Psoas muscle (tissue), 8 donors: Measurements from ENCODE around the gene CLIP2. TPM values are rescaled to one million over a fixed set of nuclear protein-coding genes. Genes with fewer than 3 reads are reported as not detected.

Source experiments
- ATAC-seq, 4 donors: fragments of 200-7000 bp; cut with Tn5 transposase; one replicate each; pipeline ENCODE4 v1.9.1; 2020; ENCODE audit warnings: moderate library complexity in 3 of 4, mild to moderate bottlenecking in 2 of 4
- DNase-seq, 2 donors: peaks; one replicate each; pipeline ENCODE4 v3.0.0-alpha.2; 2020
- H3K27ac ChIP-seq: fragments of 200-600 bp; one replicate; pipeline ENCODE4 v1.8.0; 2022
- H3K27me3 ChIP-seq, 3 donors: fragments of 200-600 bp in 1 of 3; one replicate each; pipeline versions ENCODE4 v1.6.1 to v1.8.0; 2013 to 2022; ENCODE audit warnings: low read length in 2 of 3, mild to moderate bottlenecking in 2 of 3, moderate library complexity in 1 of 3; ENCODE audit not compliant: insufficient read depth in 3 of 3
- H3K36me3 ChIP-seq, 2 donors: fragments of 200-600 bp in 1 of 2; one replicate each; pipeline versions ENCODE4 v1.6.1 to v1.8.0; 2013 to 2022; ENCODE audit warnings: low read depth in 1 of 2, mild to moderate bottlenecking in 1 of 2, moderate library complexity in 1 of 2; ENCODE audit not compliant: insufficient read depth in 1 of 2
- H3K4me1 ChIP-seq: fragments of 200-600 bp; one replicate; pipeline ENCODE4 v1.8.0; 2022
- H3K4me3 ChIP-seq: fragments of 200-600 bp; one replicate; pipeline ENCODE4 v1.8.0; 2022; ENCODE audit warnings: mild to moderate bottlenecking
- H3K9me3 ChIP-seq: fragments of 200-600 bp; one replicate; pipeline ENCODE4 v1.8.0; 2022
- WGBS, 3 donors: extraction: QIAGEN DNeasy Blood & Tissue Kit; methylation state at CpG; one replicate each; pipeline versions ENCODE4 v1.1.6 to v1.1.7; 2013; 5-methylcytosine and 5-hydroxymethylcytosine counted together
- intact Hi-C, 2 donors: fragments of 100-400 bp; cut with DNase I; formaldehyde crosslinking; loops; one replicate each; pipeline versions ENCODE4 v1.11.0 to v1.14.2; 2022
- polyA plus RNA-seq, 3 donors: library from polyadenylated mRNA; stranded (reverse); fragments of 200-250 nt; gene quantifications; one replicate each; pipeline ENCODE4 v1.2.3, GENCODE V29; 2013
- total RNA-seq, 4 donors: library from RNA; stranded (reverse); fragmentation: NEBNext Ultra II Directional in 2 of 4; extraction: Animal tissue kit (Norgen Biotek cat#: 25700) in 2 of 4; gene quantifications; one replicate each; pipeline versions ENCODE4 v1.2.1 to v1.2.4, GENCODE V29; 2021 to 2023
- TF ChIP-seq, protein P1 (sequence below): fragments of 200-600 bp; IDR thresholded peaks from one replicate; pipeline ENCODE4 v1.8.0; 2022; ENCODE audit warnings: antibody characterized with exemption
- donor health status: healthy with polysubstance abuse.
- donor health status: DM: no; HTN: no; CAD: no; lungs with moderate emphysema.
- donor health status: Bipolar disorder and iron deficiency.
- donor health status: healthy.
- donor health status: DM: yes; HTN: yes; CAD: no.
- donor health status: DM: no; HTN: no; CAD: no.
- donor health status: DM: no; HTN: no; CAD: no.
- donor health status: DM: yes; HTN: yes; CAD: no.

CLIP2 gene
- total and polyA plus RNA-seq, 7 donors = 1.5 to 4.3 (median 2.2) TPM

- intact Hi-C loops = no loop called here
- Histone ChIP-seq H3K27ac (no peak overlapping the region), H3K36me3 (no peaks in the 10 kb centered on the region), H3K4me3 (no peak overlapping the region), H3K4me1 (peaks cover 4% of the 10 kb centered on the region), H3K27me3 (peaks cover 0 to 4% (median 2%) of the 10 kb centered on the region in 3 donors), H3K9me3 (no peaks in the 10 kb centered on the region)
- TF ChIP-seq, protein P1, sequence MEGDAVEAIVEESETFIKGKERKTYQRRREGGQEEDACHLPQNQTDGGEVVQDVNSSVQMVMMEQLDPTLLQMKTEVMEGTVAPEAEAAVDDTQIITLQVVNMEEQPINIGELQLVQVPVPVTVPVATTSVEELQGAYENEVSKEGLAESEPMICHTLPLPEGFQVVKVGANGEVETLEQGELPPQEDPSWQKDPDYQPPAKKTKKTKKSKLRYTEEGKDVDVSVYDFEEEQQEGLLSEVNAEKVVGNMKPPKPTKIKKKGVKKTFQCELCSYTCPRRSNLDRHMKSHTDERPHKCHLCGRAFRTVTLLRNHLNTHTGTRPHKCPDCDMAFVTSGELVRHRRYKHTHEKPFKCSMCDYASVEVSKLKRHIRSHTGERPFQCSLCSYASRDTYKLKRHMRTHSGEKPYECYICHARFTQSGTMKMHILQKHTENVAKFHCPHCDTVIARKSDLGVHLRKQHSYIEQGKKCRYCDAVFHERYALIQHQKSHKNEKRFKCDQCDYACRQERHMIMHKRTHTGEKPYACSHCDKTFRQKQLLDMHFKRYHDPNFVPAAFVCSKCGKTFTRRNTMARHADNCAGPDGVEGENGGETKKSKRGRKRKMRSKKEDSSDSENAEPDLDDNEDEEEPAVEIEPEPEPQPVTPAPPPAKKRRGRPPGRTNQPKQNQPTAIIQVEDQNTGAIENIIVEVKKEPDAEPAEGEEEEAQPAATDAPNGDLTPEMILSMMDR = no peak
- DNase-seq (no peak), ATAC-seq (no peak)
- 53 to 84% (median 72%) methylated on average over 5 of the region's 5 CpGs for WGBS, 3 donors
Measured at GRCh38 chr7:74291535-74291934, 2.3 kb downstream of the CLIP2 start.

GRCh38 chr7:74292757-74293576 lies 3.8 kb downstream of the CLIP2 start:
- Histone ChIP-seq H3K4me1 (peaks cover 4% of the 10 kb centered on the region), H3K4me3 (no peak overlapping the region), H3K27me3 (no peaks in the 10 kb centered on the region), H3K9me3 (no peaks in the 10 kb centered on the region), H3K36me3 (no peaks in the 10 kb centered on the region), H3K27ac (no peak overlapping the region)
- WGBS, 3 donors = 69 to 73% (median 70%) methylated on average over 17 to 18 of the region's 18 CpGs
- ATAC-seq (no peak), DNase-seq (no peak)
- TF ChIP-seq, protein P1 = no peak
- intact Hi-C loops = no loop called here

DNA sequence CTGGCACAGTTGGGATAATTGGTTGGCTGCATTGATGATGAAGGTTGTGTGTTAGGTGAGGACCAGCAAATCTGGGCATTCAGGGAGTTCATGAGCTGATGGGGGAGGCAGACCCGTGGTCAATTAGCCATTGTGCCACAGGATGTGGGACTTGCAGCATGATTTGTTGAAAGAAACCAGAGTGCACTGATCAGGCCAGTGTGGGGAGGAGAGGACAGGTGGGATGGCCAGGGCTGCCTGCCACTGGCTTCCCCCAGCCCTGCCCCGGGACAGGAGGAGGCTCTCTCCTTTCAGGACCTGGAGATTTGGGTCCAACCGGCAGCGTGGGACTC lies 4.3 kb downstream of the CLIP2 start:
- no peak overlapping the region for H3K27ac ChIP-seq
- intact Hi-C loops = no loop called here
- peaks cover under 1% of the 10 kb centered on the region for H3K4me1 ChIP-seq

DNA sequence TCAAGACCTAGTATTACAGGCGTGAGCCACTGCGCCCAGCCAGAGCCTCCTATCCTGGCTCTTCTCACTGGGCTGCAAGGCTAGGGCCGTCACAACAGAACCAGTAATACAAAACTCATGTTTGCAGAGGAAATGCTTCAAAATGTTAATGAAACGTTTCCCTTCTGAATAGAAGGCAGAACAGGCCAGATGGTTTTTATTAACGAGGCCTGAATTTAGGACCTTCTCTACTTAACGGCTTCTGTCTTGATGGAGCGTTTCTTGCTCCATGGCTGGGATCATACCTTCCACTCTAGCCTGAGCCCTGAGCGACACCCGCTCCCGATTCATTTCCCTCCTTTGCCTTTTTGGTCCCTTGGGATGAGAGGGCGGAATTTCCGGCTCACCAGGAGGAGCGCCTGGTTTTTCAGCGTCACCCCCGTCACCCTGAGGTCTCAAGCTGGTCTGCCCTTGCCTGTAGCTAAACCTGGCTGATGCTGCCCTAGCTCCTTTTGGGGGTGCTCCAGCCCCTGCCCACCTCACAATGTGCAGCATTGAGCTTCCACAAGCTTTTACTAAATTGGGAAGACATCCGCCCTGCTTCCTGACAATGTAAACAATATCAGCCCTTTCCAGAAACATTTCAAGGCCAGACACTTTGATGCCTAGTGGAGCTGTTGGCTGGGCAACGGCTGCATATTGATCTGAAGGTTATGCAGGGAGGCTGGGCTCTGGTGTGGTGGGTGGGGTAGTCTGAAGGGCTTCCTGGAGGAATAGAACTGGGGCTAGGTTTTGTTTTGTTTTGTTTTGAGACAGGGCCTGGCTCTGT lies 5.2 kb downstream of the CLIP2 start:
- 52 to 62% (median 60%) methylated on average over 17 of the region's 17 CpGs for WGBS, 3 donors
- H3K27me3 ChIP-seq = no peaks in the 10 kb centered on the region
- H3K36me3 ChIP-seq = no peaks in the 10 kb centered on the region
- ATAC-seq (peak in 1 of 4 donors; percentile 26), DNase-seq (peak; percentile 41 to 60)
- H3K4me1 ChIP-seq = no peaks in the 10 kb centered on the region
- intact Hi-C loops = no loop called here
- no peaks in the 10 kb centered on the region for H3K9me3 ChIP-seq
- H3K4me3 ChIP-seq = no peak overlapping the region
- peak overlapping the region; percentile 4 for H3K27ac ChIP-seq
- TF ChIP-seq, protein P1 = no peak

More for the DNA sequence above, 4.3 kb downstream of the CLIP2 start:
- H3K4me3 ChIP-seq = no peak overlapping the region
- no peaks in the 10 kb centered on the region for H3K9me3 ChIP-seq
- ATAC-seq (no peak), DNase-seq (no peak)
- TF ChIP-seq, protein P1 = no peak
- no peaks in the 10 kb centered on the region for H3K27me3 ChIP-seq
- WGBS, 3 donors = 46 to 74% (median 64%) methylated on average over 4 of the region's 4 CpGs
- no peaks in the 10 kb centered on the region for H3K36me3 ChIP-seq
